Activated CD8-positive, alpha-beta T cell treated with anti-CD3 and anti-CD28 coated beads for 36 hours (primary cell): Measurements from ENCODE around the gene DNAJC19. TPM values are rescaled to one million over a fixed set of nuclear protein-coding genes. Genes with fewer than 3 reads are reported as not detected.
"Not testable (repeated sequence)": the region's sequence is repeated elsewhere in the genome, so short reads cannot be mapped to it uniquely, and the experiment has no call there.

Experiments
- ATAC-seq: fragments of 200-7000 bp; cut with Tn5 transposase; one replicate; pipeline ENCODE4 v1.10.0; 2021; ENCODE audit warnings: mild to moderate bottlenecking, moderate library complexity
- CTCF ChIA-PET: fragments of 350-600 bp; sonication (Branson Sonifier 250); formaldehyde crosslinking; loops from one replicate; lab custom pipeline; 2021; ENCODE audit warnings: antibody characterized with exemption; lab: Charles Lee
- POLR2A ChIA-PET: fragments of 350-600 bp; sonication (Branson Sonifier 250); formaldehyde crosslinking; loops from one replicate; lab custom pipeline; 2021; ENCODE audit warnings: antibody characterized with exemption; lab: Charles Lee
- DNase-seq: peaks from one replicate; pipeline ENCODE4 v3.0.0-alpha.2; 2020
- H3K27ac Mint-ChIP-seq: one replicate; pipeline ENCODE4 v1.8.0; 2021; ENCODE audit warnings: mild to moderate bottlenecking, mixed read lengths
- H3K27me3 Mint-ChIP-seq: one replicate; pipeline ENCODE4 v1.8.0; 2021; ENCODE audit warnings: mixed read lengths
- H3K36me3 Mint-ChIP-seq: one replicate; pipeline ENCODE4 v1.8.0; 2021; ENCODE audit warnings: low read depth, mixed read lengths
- H3K4me1 Mint-ChIP-seq: one replicate; pipeline ENCODE4 v1.8.0; 2021; ENCODE audit warnings: low read depth, mixed read lengths
- H3K4me3 Mint-ChIP-seq: one replicate; pipeline ENCODE4 v1.8.0; 2021; ENCODE audit warnings: mild to moderate bottlenecking, moderate library complexity, mixed read lengths
- H3K9me3 Mint-ChIP-seq: one replicate; pipeline ENCODE4 v1.8.0; 2021; ENCODE audit warnings: mixed read lengths
- CTCF ChIP-seq: fragments of 200-600 bp; IDR thresholded peaks from one replicate; pipeline ENCODE4 v1.8.0; 2022; ENCODE audit warnings: antibody characterized with exemption, mild to moderate bottlenecking
- intact Hi-C: fragments of 100-400 bp; cut with micrococcal nuclease; formaldehyde crosslinking; loops from one replicate; pipeline ENCODE4 v1.10.0; 2022
- total RNA-seq, 2 experiments: library from RNA; stranded (reverse); gene quantifications; one replicate each; pipeline ENCODE4 v1.2.3, GENCODE V29; 2021

Gene DNAJC19
- total RNA-seq, 2 experiments from 2014 or later, result 67.6 to 69.3 TPM

DNA sequence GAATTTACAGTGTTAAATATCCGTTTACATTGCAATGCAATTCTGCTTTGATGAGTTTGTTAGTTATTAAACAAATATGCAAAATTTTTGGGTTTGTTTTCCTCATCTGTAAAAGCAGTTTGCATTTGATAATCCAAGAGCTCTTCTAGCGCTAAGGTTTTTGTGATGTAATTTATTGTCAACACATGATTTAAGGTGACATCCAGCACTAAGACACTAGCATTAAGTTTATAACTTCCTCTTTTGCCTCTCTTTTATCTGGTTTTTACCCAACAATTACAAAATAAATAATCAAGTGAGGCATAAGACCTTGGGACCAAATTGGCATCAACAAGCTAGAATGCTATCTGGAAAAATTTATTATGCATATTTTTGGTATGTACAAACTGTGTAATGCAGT is 969 bp upstream of the DNAJC19 start:
- CTCF ChIA-PET, result no interaction called here
- Mint-ChIP-seq H3K36me3 (peaks cover 13% of the 10 kb centered on the region), H3K27ac (no peak overlapping the region), H3K9me3 (no peaks in the 10 kb centered on the region), H3K4me3 (peak overlapping the region; percentile 82), H3K4me1 (peaks cover 26% of the 10 kb centered on the region), H3K27me3 (no peaks in the 10 kb centered on the region)
- intact Hi-C loops, result no loop called here
- ATAC-seq (no peak), DNase-seq (no peak)
- no peak for TF ChIP-seq CTCF
- POLR2A ChIA-PET, result interaction anchor here (0.6 to 0.7 kb wide), 2 partner anchors 78 to 112 kb away, joined by 3 to 4 read pairs; partner anchors contain the start of gene FXR1

DNA sequence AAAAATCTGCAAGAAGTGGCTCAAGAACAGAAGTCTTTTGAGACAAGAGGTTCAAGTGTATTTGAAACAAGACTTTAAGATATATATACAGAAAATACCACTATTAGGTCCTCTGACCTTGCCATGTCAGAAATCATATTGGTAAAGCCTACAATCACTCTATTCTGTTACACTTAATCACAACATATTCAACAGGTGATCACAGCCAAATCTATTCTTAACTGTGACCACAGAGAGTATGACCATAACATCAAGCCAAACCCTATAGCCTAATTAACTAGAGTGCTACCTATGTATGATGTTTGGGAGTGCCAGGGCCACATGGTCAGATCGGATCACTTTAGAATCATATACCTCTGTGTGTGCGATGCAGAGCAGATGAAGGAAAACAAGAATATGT is 2.2 kb downstream of the DNAJC19 start:
- TF ChIP-seq CTCF, result no peak
- DNase-seq, result no peak
- Mint-ChIP-seq H3K27ac (no peak overlapping the region), H3K27me3 (no peaks in the 10 kb centered on the region), H3K4me1 (peaks cover 31% of the 10 kb centered on the region), H3K4me3 (no peak overlapping the region), H3K36me3 (peaks cover 21% of the 10 kb centered on the region), H3K9me3 (no peaks in the 10 kb centered on the region)
- intact Hi-C loops, result loop anchor here (10.0 kb wide), 1 partner anchor 383 kb away; the partner anchor contains the start of gene TTC14
- ATAC-seq, result no peak
- CTCF ChIA-PET, result no interaction called here
- POLR2A ChIA-PET, result no interaction called here

GRCh38 chr3:180986366-180986765 is 3.2 kb downstream of the DNAJC19 start:
- Mint-ChIP-seq H3K27ac (peak overlapping the region; percentile 59), H3K36me3 (peaks cover 21% of the 10 kb centered on the region), H3K4me1 (peaks cover 32% of the 10 kb centered on the region)
- ATAC-seq, H3K4me3 Mint-ChIP-seq, DNase-seq, POLR2A ChIA-PET, CTCF ChIA-PET, H3K9me3 Mint-ChIP-seq, H3K27me3 Mint-ChIP-seq: not testable (repeated sequence)
- intact Hi-C loops, result loop anchor here (10.0 kb wide), 1 partner anchor 382 kb away; the partner anchor contains the start of gene TTC14

GRCh38 chr3:180983136-180983535 is 6.4 kb downstream of the DNAJC19 start:
- no peaks in the 10 kb centered on the region for H3K9me3 Mint-ChIP-seq
- CTCF ChIA-PET, result no interaction called here
- intact Hi-C loops, result loop anchor here (10.0 kb wide), 1 partner anchor 378 kb away; the partner anchor contains the start of gene TTC14
- ATAC-seq (no peak), DNase-seq (no peak)
- peak overlapping the region; percentile 71 for H3K27ac Mint-ChIP-seq
- no peaks in the 10 kb centered on the region for H3K27me3 Mint-ChIP-seq
- no peak for TF ChIP-seq CTCF
- H3K4me1 Mint-ChIP-seq, result peaks cover 27% of the 10 kb centered on the region
- no peak overlapping the region for H3K4me3 Mint-ChIP-seq
- H3K36me3 Mint-ChIP-seq, result peaks cover 29% of the 10 kb centered on the region
- POLR2A ChIA-PET, result no interaction called here

DNA sequence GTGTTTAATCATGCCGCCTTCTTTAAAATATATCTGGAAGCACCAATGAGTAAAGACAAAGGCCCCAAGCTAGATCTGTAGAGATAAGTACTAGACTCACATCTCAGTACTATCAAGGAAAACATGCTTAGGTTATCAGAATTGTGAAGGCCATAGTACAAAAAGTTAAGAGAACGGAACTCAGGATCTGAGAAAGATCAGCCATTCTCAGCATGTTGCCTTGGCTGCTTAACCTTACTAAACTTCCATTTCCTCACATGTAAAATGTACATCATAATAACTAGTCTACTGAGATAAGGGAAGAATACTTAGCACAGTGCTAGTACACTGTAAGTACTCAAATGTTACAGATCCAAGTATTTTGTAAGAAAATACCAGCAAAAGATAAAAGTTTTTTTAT is 7.6 kb downstream of the DNAJC19 start:
- CTCF ChIA-PET, result interaction anchor here (0.8 kb wide), 1 partner anchor 20 kb away, joined by 3 read pairs; no protein-coding TSS in a partner anchor
- DNase-seq (no peak), ATAC-seq (no peak)
- Mint-ChIP-seq H3K9me3 (no peaks in the 10 kb centered on the region), H3K4me1 (peaks cover 17% of the 10 kb centered on the region), H3K27me3 (no peaks in the 10 kb centered on the region), H3K4me3 (no peak overlapping the region), H3K27ac (peak overlapping the region; percentile 41), H3K36me3 (peaks cover 25% of the 10 kb centered on the region)
- no peak for TF ChIP-seq CTCF
- POLR2A ChIA-PET, result interaction anchor here (1.1 kb wide), 1 partner anchor 70 kb away, joined by 3 read pairs; the partner anchor contains the start of gene FXR1
- intact Hi-C loops, result loop anchor here (10.0 kb wide), 1 partner anchor 377 kb away; the partner anchor contains the start of gene TTC14
